NOMO-1 treated with dmso at 0.1 percent for 144 hours (cell line): ENCODE results near the gene CHST8.

Source experiments
- DNase-seq: peaks from one replicate; lab custom pipeline; 2025; ENCODE audit not compliant: unreplicated experiment; lab: John Stamatoyannopoulos, UW

The CHST8 gene

DNA sequence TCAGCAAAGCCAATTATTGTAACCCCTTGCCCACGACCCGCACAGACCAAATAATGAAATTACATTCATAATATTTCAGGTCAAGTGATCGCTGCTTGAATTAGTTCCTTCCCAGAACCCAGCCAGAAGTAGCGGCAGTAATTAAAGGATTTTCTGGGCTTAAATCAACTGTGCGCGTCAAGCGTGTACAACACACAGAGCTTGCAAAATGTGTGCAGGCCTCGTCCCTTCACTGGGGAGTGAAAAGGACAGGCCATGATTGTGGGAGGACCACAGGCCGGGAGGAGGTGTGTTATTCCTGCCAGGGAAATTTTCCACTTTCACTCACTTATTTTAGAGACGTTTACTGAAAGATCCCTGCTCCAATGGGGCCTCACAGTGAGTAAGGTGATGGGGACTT, 84.9 kb downstream of the CHST8 start:
- DNase-seq: no peak

DNA sequence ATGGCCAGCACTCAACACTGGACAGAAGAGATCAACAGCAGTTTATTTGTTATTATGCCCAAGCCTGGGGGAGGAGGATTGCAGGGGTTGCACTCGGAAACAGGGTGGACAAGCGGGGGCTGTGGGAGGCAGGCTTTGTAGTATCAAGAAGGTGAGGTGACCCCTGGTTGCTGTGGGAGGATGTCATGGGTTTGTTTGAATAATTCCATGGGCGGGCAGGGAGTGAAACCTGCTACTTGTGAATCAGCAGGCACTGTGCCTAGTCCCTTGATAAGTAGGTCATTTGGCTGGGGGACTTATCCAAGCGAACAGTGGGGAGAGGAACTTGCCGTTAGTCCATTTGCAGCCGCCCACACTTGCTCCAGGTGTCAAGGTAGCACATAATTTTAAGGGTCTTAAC, 90.5 kb downstream of the CHST8 start:
- DNase-seq: no peak

DNA sequence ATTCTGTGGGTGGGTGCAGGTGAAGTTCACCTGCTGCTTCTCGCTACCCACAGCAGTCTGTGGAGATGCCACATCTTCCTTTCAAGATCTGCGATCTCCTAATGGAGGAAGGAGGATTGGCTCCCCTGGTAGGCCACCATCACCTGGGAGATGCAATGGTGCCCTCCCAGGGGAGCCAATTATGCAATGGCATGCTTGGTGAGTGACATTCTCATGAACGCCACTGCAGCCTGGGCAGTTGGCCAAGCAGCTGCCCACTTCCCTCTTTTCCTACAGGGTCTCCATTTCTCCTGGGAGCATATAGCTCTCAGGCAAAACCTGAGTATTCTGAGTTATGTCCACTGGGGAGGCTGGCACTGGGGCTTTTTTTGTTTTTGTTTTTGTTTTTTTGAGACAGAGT, 91.4 kb downstream of the CHST8 start:
- no peak for DNase-seq

DNA sequence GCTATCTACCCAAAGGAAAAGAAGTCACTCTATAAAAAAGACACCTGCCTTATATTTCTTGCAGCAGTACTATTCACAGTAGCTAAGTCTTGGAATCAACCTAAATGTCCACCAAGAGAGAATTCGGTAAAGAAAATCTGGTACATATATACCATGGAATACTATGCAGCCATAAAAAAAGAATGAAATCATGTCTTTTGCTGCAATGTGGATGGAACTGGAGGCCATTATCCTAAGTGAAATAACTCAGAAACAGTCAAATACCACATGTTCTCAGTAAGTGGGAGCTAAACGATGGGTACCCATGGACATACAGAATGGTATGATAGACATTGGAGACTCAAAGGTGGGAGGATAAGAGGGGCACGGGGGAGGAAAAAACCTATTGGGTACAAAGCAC, 92.4 kb downstream of the CHST8 start:
- DNase-seq: no peak

DNA sequence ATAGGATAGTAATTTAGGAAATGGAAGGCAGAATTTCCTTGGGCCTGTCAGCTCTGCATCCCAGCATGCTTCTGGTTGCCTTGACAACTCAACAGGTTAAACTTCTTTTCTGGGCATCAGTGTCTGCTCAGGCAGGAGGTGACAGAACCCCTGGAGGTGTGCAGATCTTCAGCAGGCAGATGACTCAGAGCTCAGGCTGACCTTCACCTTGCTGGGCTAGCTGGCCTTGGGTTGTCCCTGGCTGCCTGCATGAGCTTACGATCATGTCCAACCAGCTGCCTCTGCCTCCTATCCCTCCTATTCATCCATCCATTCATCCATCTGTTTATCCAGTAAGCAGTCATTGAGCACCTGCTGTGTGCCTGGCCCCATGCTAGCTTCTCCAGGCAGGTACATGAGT, 93.7 kb downstream of the CHST8 start:
- DNase-seq: no peak

DNA sequence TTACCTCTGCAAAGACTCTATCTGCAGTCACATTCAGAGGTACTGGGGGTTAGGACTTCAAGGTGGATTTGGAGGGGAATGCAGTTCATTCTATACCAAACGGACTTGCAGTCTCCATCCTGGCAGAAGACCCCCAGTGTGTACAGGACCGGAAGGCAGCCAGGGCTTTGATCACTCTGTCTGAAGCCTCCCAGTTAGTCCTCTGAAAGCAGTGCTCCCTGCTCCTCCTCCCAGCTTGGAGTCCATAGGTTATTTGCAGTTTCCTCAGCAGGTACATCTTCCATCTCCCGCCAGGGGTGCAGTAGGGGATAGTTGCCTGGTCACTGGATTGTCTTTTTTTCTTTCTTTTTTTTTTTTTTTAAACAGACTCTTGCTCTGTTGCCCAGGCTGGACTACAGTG, 96.1 kb downstream of the CHST8 start:
- DNase-seq: no peak

DNA sequence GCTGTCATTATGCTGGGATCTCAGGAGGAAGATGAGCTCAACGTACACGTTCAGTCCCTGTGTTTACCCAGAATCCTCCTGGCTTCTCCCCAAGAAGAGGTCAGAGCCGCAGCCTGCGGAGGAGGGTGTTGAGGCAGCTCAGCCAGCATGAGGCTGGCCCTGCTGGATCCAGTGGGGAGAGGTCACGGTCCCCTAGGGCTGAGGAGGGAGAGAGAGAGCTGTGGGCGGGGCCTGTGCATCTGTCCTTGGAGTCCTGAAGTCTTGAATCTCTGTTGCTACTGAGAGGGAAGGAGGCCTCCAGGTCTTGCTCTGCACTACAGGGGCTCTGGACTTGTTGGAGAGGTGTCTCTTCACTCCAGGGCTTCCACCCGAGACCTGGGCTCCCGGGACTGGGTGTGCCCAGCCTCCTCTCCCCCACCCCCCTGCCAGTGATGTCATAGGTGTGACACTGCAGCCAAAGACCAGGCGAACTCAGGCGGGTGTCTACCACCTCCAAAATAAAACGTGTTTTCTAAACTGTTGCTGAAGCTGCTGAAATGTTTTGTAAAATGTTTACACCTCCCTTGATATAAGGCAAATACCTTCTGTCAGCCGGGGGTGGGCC, 97.0 kb downstream of the CHST8 start:
- DNase-seq: no peak

DNA sequence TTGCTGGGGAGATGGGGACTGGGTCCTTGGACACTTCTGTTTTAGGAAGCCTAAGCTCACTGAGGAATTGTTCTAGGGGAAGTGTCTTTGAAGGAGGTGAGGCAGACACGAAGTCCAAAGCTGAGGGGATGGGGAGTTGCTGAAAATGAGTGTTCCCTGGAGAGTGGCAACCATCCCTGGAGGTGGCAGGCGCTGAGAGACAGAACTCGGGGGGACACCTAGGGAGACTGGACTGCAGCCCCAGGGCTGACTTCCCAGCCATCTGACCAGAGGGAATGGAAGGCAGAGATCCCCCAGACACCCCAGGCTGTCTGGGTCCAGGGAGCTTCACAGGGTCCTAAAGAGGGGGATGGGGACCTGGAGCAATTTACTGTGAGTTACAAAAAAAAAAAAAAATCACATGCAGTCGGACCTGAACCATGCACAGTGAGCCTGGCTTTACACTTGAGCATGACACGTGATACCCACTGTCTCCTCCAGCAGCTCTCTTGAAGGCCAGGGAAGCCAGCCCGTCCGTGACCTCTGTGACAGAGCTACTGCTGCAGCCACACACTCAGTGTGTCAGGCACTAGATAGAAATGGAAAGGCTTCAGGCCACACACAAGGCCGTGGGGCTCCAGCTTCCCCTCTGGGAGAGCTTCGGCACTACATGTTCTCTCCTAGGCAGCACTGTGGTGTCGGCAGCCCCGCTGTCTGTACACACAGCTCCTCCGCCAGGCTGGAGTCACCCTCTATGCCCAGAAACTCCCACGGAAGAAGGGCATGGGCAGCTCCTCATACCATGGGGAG, 97.8 kb downstream of the CHST8 start:
- DNase-seq: no peak

DNA sequence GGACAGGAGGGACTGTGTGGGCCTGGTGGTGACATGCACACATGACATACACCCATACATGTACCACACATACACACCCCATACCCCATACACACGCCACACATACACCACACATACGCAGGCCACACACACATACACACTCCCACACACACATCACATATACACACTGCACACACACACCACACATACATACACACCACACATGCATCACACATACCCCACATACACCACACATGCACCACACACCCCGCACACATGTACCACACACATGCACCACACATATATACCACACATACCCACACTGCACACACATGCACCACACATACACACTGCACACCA, 98.4 kb downstream of the CHST8 start:
- no peak for DNase-seq

DNA sequence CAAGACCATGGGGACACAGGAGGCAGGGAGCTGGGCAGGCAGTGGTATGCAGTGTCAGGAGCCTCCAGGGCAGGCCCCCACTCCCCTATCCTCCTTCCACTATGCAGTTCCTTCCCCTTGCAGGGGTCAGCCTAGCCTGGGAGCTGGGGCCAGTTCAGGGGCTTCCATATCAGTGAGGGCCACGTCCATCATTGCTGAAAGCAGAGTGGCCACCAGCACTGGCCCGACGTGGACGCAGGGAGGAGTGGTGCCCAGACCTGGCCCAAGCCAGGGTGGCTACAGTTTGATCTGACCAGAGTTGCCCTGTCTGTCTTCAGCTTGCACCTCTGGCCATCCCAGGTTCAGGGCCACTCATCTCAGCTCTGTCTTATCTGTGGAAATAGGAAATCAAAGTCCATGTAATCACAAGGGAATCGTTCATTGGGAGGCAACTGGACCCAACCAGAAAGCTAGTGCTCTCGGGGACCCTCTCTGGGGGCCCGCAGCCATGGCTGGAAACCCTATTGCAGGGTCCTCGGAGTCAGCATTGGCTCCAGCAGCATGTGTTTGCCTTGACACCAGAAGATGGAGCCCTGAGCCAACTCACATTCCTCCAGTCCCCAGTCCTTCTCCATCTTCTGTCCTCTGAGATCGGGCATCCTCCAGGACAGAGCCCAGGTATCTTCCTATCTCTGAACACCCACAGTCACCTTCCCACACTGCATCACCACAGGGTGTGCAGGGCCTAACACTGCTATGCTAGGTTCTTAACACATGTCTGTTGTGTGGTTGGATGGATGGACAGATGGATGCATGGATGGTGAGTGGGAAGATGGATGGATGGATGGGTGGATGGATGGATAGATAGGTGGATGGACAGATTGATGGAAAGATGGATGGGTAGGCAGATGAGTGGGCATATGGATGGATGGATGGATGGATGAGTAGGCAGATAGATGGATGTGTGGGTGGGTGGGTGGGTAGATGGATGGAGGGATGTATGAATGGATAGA, 99.2 kb downstream of the CHST8 start:
- no peak for DNase-seq

DNA sequence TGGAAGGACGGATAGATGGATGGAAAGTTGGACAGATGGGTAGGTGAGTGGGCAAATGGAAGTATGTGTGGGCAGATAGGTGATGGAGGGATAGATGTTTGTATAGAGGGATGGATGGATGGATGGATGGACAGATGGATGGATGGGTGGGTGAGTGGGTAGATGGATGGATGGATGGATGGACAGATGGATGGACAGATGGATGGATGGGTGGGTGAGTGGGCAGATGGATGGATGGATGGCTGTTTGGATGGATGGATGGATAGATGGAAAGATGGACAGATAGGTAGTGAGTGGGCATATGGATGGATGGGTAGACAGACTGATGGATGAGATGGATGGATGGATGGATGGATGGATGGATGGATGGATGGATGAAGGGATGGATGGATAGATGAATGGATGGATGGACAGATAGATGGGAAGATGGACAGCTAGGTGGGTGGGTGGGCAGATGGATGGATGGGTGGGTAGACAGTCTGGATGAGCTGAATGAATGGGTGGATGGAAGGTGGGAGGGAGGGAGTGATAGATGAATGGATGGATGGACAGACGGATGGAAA, 100.1 kb downstream of the CHST8 start:
- DNase-seq: no peak

DNA sequence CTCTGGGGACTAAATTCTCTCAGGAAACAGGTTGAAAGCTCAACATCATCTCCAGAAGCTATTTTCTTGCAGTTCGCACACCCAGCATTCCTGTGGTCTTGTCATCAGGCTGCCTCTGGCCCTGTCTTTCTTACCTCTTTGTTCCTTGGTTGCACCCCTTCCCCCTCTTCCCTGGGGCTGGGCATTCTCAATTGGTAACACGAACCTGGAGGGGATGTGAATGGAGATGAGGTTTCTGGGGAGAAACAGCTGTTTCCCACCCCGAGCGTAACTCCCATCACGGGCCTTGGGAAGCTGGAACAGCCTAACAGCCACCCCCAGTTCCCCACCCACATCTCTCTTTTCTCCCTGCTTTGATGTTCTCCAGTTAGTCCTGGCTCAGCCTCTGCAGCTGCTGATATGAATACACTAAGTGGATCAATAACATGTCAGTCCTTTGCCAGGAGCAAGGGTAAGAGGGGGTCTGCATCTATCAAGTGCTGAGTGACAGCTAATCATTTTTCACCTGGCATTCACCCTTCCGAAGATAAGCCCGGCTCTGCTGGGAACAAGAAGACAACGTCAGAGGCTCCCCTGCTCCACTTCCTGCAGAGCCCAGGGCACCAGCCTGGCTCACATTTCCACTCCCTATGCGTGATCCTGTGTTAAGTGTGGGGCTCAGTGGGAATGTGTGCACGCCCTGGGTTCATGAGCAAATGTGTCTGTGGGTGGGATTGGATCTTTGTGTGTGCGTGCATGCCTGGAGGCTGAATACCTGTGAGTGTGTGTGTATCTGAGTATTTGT, 100.9 kb downstream of the CHST8 start:
- DNase-seq: no peak

DNA sequence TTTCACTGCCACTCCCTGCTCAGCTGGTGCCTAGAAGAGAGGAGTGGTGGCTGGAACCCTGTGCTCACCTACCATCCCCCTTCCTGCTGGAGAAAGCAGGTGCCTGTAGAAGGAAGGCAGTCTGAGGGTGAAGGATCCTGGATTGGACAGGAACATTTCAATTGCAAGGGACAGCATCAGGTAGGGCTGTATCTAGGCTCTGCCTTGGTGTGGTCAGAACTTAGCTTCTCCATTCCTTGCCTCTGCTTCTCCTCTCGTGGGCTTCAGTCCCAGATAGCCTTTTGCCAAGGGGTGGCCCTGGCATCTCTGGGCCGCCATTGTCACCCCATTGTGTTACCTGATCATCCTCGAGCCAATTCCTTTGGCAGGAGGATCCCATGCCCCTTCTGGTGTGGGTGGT, 101.8 kb downstream of the CHST8 start:
- no peak for DNase-seq

DNA sequence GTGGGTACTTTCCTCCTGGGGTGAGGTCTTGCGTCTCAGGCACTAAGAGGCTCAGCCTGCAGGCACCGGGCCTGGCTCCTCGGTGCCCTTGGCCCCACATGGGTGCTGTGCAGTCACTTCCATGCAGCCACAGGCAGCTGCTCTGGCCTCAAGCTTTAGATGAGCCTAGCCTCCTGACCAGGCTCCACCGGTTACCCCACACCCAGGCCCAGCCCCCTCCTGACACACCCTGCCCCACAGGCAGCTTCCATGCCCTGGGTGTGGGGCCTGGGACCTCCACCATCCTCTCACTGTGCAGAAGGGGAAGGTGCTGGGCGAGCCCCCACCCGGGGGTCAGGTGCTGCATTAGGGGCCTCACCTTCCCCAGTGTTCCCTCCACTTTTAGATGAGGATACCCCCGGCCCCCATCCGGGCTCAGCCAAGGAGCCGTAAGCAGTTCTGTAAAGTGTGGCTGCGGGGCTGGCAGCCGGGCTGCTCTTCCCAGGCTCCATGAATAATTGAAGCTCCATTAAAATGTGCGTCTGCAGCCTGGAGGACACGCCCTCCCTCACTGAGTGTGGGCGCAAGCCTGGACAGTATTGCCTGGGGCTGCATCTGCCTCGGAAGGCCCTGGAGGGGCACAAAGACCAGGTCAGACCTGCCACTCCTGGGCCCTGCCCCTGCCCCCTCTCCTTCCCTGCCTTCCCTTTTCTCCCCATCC, 102.4 kb downstream of the CHST8 start:
- DNase-seq: no peak

DNA sequence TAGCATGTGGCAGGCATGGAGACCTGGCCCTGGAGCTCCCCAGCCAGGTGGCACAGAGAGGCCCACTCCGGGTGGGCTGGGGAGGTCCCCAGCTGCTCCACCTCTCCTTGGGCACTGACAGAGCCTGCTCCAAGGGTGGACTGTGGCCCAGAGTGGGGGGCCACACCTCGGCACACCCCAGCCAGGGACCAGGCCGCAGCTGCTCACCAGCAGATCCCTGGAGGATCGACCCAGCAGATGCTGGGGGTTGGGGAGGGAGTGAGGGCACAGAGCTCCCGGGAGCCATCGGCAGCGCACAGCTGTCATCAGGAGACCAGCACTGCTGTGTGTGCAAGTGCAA, 102.9 kb downstream of the CHST8 start:
- DNase-seq: no peak

DNA sequence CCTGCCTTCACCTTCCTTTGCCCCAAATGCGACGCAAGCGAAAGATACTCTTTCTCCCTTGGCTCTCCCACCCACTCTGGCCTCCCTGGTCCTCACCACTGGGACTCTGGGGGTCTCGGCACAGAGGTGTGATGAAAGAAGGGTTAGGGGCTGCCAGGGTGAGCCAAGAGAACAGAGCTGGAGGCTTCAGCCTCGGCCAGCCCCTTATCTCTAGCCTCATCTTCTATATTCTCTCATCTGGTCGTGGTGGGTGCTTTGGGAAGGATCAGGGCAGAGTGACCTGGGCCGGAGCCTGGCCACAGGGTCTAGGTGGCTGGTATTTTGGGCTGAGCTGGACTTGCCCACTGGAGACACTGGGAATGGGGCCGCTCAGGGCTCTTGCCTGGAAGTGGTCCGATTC, 103.8 kb downstream of the CHST8 start:
- no peak for DNase-seq

DNA sequence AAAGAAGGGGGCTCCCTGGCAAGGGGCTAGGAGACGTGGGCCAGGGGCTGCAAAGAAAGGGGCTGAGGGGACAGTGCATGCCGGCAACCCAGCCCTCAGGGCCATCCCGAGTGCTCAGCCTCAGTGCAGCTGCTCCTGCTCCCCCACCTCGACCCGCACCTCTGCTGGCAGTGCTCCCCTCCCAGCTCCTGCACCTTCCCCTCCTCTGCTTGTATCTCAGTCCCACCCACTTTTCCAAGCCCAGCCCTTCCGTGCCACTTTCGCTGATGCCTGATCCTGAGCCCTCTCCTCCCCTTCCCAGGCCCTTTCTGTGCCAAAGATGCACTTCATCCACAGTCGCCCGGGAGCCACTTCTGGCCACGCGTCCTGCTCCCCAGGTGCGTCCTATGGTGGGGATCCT, 105.0 kb downstream of the CHST8 start:
- no peak for DNase-seq

DNA sequence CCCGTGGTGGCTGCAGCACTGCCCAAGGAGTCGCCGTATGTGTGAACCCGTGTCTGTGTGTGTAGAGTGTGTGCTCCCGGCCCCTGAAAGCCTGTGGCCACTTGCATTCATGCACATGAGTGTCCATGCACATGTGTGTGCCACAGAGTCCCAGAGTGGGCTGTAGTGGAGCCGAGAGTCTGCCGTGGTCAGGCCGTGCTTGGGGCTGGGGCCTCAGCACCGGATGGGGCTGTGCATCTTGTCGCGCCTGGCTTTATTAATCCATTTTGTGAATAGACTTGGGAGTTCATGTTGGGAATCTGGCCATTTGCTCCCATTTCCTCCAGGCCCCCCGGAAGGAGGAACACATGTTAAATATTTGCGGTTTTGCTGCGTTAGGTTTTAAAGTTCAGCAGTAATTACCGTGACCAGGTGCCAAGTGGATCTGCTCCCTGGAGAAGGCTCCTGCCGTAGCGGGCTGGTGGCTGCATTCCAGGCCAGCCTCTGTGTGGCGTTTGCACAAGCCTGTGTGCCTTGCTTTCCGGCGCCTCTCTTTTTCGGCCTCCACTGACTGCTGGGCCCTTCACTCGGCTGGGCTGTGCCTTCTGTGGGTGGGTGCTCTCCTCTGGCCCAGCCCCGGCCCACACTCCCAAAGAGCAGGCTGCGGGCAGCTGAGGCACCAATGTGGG, 105.7 kb downstream of the CHST8 start:
- DNase-seq: no peak

DNA sequence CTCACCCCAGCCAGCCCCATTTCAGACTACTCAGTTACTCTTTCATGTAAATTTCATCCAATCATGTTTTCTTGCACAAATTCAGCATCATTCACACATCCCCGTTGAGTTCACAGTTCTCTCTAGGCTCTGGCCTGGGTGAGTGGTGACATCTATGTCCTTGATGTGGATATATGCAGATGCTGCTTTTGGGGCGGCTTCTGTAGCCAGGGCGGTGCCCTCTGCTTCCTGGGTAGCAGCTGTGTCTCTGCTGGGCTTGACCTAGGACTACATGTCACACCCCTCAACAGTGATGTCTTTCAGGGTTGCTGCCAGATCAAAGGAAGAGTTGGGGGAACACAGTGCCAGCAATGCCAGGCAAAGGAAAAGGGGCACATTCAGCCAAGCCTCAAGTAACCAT, 106.4 kb downstream of the CHST8 start:
- no peak for DNase-seq
